Neural progenitor cell (in vitro differentiated cells): ENCODE data around the gene DPYSL5. TPM values are rescaled to one million over a fixed set of nuclear protein-coding genes. Genes with fewer than 3 reads are reported as not detected.

ENCODE experiments used
- DNase-seq: peaks from one replicate; pipeline ENCODE4 v3.0.0-alpha.2; 2016; ENCODE audit warnings: low spot score
- H2AFZ ChIP-seq: fragments of 200-600 bp; sonication (generic); replicated peaks from 2 replicates; pipeline ENCODE4 v1.6.1; 2016; ENCODE audit warnings: antibody characterized with exemption
- H3F3A ChIP-seq: fragments of 200-600 bp; sonication (generic); 2 replicates; pipeline ENCODE4 v1.6.1; 2016; ENCODE audit warnings: antibody characterized with exemption, low read depth
- H3K27ac ChIP-seq: fragments of 200-600 bp; sonication (generic); 2 replicates; pipeline ENCODE4 v1.5.1; 2016; ENCODE audit warnings: mild to moderate bottlenecking
- H3K27me3 ChIP-seq: fragments of 200-600 bp; sonication (generic); 2 replicates; pipeline ENCODE4 v1.6.1; 2016; ENCODE audit warnings: mild to moderate bottlenecking, moderate library complexity
- H3K36me3 ChIP-seq: fragments of 200-600 bp; sonication (generic); 2 replicates; pipeline ENCODE4 v1.5.1; 2016
- H3K4me1 ChIP-seq: fragments of 200-600 bp; sonication (generic); 2 replicates; pipeline ENCODE4 v1.6.1; 2016; ENCODE audit warnings: mixed run types
- H3K4me2 ChIP-seq: fragments of 200-600 bp; sonication (generic); 2 replicates; pipeline ENCODE4 v1.6.1; 2016
- H3K4me3 ChIP-seq: fragments of 200-600 bp; sonication (generic); 2 replicates; pipeline ENCODE4 v1.5.1; 2016
- H3K79me2 ChIP-seq: fragments of 200-600 bp; sonication (generic); 2 replicates; pipeline ENCODE4 v1.6.1; 2016; ENCODE audit warnings: low read depth
- H3K9ac ChIP-seq: fragments of 200-600 bp; sonication (generic); 2 replicates; pipeline ENCODE4 v1.6.1; 2016
- H3K9me3 ChIP-seq: fragments of 200-600 bp; sonication (generic); 2 replicates; pipeline ENCODE4 v1.5.1; 2016; ENCODE audit warnings: low read depth
- H4K20me1 ChIP-seq: fragments of 200-600 bp; sonication (generic); 2 replicates; pipeline ENCODE4 v1.6.1; 2016; ENCODE audit warnings: low read depth
- H3K27ac Mint-ChIP-seq: 3 replicates; pipeline ENCODE4 v1.8.0; 2021; ENCODE audit warnings: mixed read lengths
- H3K27me3 Mint-ChIP-seq: 2 replicates; pipeline ENCODE4 v1.8.0; 2022; ENCODE audit warnings: low read depth, mild to moderate bottlenecking, inconsistent platforms, moderate library complexity, mixed read lengths; ENCODE audit not compliant: insufficient read depth
- H3K36me3 Mint-ChIP-seq: 3 replicates; pipeline ENCODE4 v1.8.0; 2021; ENCODE audit warnings: mixed read lengths
- H3K4me1 Mint-ChIP-seq: 3 replicates; pipeline ENCODE4 v1.8.0; 2021; ENCODE audit warnings: mixed read lengths
- H3K4me3 Mint-ChIP-seq: 3 replicates; pipeline ENCODE4 v1.8.0; 2021; ENCODE audit warnings: mild to moderate bottlenecking, moderate library complexity, mixed read lengths
- H3K9me3 Mint-ChIP-seq: 3 replicates; pipeline ENCODE4 v1.8.0; 2020; ENCODE audit warnings: mixed read lengths
- CTCF ChIP-seq: fragments of 200-600 bp; sonication (generic); IDR thresholded peaks from 2 replicates; pipeline ENCODE4 v1.5.1; 2017; ENCODE audit warnings: antibody characterized with exemption, mild to moderate bottlenecking
- EZH2 ChIP-seq: fragments of 200-600 bp; sonication (generic); IDR thresholded peaks from 2 replicates; pipeline ENCODE4 v1.6.1; 2017; ENCODE audit warnings: antibody characterized with exemption, mild to moderate bottlenecking, moderate library complexity
- EZH2phosphoT487 ChIP-seq: fragments of 200-600 bp; sonication (generic); IDR thresholded peaks from 2 replicates; pipeline ENCODE4 v1.6.1; 2017; ENCODE audit warnings: antibody characterized with exemption
- total RNA-seq: library from RNA; depleted of rRNA; stranded (reverse); fragments of >200 nt; gene quantifications from 2 replicates; pipeline ENCODE4 v1.2.3, GENCODE V29; 2015; ENCODE audit warnings: low replicate concordance

DPYSL5 gene
- total RNA-seq, 1 donor from 2014 or later: 46.3 TPM

- Histone ChIP-seq H3K9ac (no peak overlapping the region), H2AFZ (no peak overlapping the region), H3K79me2 (no peaks in the 10 kb centered on the region), H3F3A (peaks cover 12% of the 10 kb centered on the region), H3K27ac (no peak overlapping the region), H3K4me3 (no peak overlapping the region), H3K9me3 (no peaks in the 10 kb centered on the region), H3K4me1 (peaks cover 8% of the 10 kb centered on the region), H4K20me1 (peaks cover 69% of the 10 kb centered on the region), H3K36me3 (no peaks in the 10 kb centered on the region), H3K27me3 (no peaks in the 10 kb centered on the region), H3K4me2 (no peak overlapping the region)
- Mint-ChIP-seq H3K27ac (no peak overlapping the region), H3K27me3 (peaks cover 5% of the 10 kb centered on the region), H3K36me3 (peaks cover 37% of the 10 kb centered on the region), H3K9me3 (no peaks in the 10 kb centered on the region), H3K4me1 (peaks cover 5% of the 10 kb centered on the region), H3K4me3 (no peak overlapping the region)
- DNase-seq: no peak
- TF ChIP-seq EZH2phosphoT487 (no peak), EZH2 (no peak), CTCF (no peak)
Observed at GRCh38 chr2:26941486-26941885, 93.6 kb downstream of the DPYSL5 start.

GRCh38 chr2:26942543-26943295 is 94.8 kb downstream of the DPYSL5 start:
- H2AFZ ChIP-seq: no peak overlapping the region
- peaks cover 5% of the 10 kb centered on the region for H3K27me3 Mint-ChIP-seq
- H3K4me2 ChIP-seq: no peak overlapping the region
- no peaks in the 10 kb centered on the region for H3K9me3 ChIP-seq
- H3K27ac Mint-ChIP-seq: peak overlapping the region; percentile 60
- H3K36me3 ChIP-seq: no peaks in the 10 kb centered on the region
- H3K79me2 ChIP-seq: no peaks in the 10 kb centered on the region
- H3K4me1 Mint-ChIP-seq: peaks cover 5% of the 10 kb centered on the region
- H3K4me3 ChIP-seq: no peak overlapping the region
- peaks cover 66% of the 10 kb centered on the region for H4K20me1 ChIP-seq
- H3K4me3 Mint-ChIP-seq: no peak overlapping the region
- no peaks in the 10 kb centered on the region for H3K27me3 ChIP-seq
- no peaks in the 10 kb centered on the region for H3K9me3 Mint-ChIP-seq
- no peak overlapping the region for H3K9ac ChIP-seq
- peaks cover 12% of the 10 kb centered on the region for H3F3A ChIP-seq
- TF ChIP-seq EZH2 (no peak), CTCF (peak; percentile 90)
- peaks cover 36% of the 10 kb centered on the region for H3K36me3 Mint-ChIP-seq
- DNase-seq: peak; percentile 80
- peaks cover 8% of the 10 kb centered on the region for H3K4me1 ChIP-seq
- H3K27ac ChIP-seq: no peak overlapping the region

GRCh38 chr2:26945991-26946750 is 98.2 kb downstream of the DPYSL5 start:
- peaks cover 49% of the 10 kb centered on the region for H4K20me1 ChIP-seq

More at GRCh38 chr2:26945991-26946750, 98.2 kb downstream of the DPYSL5 start:
- peak overlapping the region; percentile 46 for H3K27ac ChIP-seq
- H3K4me2 ChIP-seq: peak overlapping the region; percentile 15
- no peaks in the 10 kb centered on the region for H3K79me2 ChIP-seq
- H3K9me3 Mint-ChIP-seq: no peaks in the 10 kb centered on the region
- no peak overlapping the region for H2AFZ ChIP-seq
- H3K4me3 Mint-ChIP-seq: no peak overlapping the region
- H3K9ac ChIP-seq: no peak overlapping the region
- H3K27me3 ChIP-seq: no peaks in the 10 kb centered on the region
- H3K27ac Mint-ChIP-seq: no peak overlapping the region
- TF ChIP-seq EZH2: no peak
- no peak for TF ChIP-seq CTCF
- TF ChIP-seq EZH2phosphoT487: no peak
- H3K9me3 ChIP-seq: no peaks in the 10 kb centered on the region
- H3K27me3 Mint-ChIP-seq: peaks cover 4% of the 10 kb centered on the region
- H3K36me3 Mint-ChIP-seq: peaks cover 42% of the 10 kb centered on the region
- H3K4me1 Mint-ChIP-seq: peaks cover 5% of the 10 kb centered on the region
- peaks cover 8% of the 10 kb centered on the region for H3K4me1 ChIP-seq
- DNase-seq: peak; percentile 31
- peaks cover 28% of the 10 kb centered on the region for H3F3A ChIP-seq
- H3K4me3 ChIP-seq: no peak overlapping the region
- no peaks in the 10 kb centered on the region for H3K36me3 ChIP-seq
